ENCODE results near the gene SUPT4H1. TPM values are rescaled to one million over a fixed set of nuclear protein-coding genes. Genes with fewer than 3 reads are reported as not detected.

SUPT4H1 gene
- total RNA-seq, 1 donor from 2014 or later, result 40.0 TPM

DNA sequence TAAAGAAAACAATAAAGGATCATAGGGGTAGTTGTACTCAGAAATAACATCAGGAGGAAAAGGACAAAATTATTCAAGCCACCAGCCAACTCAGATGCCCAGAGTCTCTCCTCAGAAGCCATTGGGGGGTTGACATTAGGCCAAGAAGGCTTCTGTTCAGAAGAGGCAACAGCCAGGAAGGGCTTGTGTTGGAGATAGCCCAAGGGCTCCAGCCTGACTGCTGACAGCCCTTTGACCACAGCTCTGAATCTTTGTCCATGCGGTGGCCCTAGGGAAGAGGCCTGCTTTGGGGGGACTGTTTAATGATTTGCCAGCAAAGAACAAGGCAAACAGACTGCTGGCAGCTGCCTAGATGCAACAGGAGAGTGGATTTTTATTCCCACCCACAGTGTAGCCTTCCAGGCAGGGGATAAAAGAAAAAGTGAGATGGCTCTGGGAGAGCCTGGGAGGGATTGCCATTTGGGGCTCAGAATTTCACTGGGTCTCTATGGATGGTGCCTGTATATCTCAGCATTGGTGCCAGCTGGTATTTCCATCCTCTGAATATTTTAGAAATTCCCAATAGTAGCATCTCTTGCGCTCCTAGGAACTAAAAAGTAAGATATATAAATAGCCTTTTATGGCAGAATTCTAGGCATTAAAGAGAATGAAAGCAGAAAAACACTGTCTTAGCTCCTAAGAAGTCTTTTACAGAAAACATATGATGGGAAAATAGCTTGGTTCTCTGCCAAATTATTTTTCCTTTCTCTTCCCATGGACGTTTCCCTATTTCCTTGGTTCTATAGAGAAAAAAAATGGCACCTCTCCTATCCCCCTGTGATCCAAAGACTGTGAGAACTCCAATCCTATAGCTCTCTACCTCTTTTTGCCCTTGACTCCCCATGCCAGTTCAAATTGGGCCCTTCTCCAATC, 29.4 kb upstream of the SUPT4H1 start:
- DNase-seq (ENCODE audit: low spot score) (peak; percentile 90), ATAC-seq (peak; percentile 77)

- DNase-seq (ENCODE audit: low spot score) (no peak), ATAC-seq (peak; percentile 7)
These were observed 28.5 kb upstream of the SUPT4H1 start for GRCh38 chr17:58380207-58381123.

GRCh38 chr17:58379511-58379824, 27.5 kb upstream of the SUPT4H1 start:
- DNase-seq (ENCODE audit: low spot score), result no peak
- no peak for ATAC-seq

GRCh38 chr17:58378733-58379510, 26.9 kb upstream of the SUPT4H1 start:
- DNase-seq (ENCODE audit: low spot score), result no peak
- no peak for ATAC-seq

GRCh38 chr17:58377661-58378060, 25.7 kb upstream of the SUPT4H1 start:
- no peak for DNase-seq (ENCODE audit: low spot score)

DNA sequence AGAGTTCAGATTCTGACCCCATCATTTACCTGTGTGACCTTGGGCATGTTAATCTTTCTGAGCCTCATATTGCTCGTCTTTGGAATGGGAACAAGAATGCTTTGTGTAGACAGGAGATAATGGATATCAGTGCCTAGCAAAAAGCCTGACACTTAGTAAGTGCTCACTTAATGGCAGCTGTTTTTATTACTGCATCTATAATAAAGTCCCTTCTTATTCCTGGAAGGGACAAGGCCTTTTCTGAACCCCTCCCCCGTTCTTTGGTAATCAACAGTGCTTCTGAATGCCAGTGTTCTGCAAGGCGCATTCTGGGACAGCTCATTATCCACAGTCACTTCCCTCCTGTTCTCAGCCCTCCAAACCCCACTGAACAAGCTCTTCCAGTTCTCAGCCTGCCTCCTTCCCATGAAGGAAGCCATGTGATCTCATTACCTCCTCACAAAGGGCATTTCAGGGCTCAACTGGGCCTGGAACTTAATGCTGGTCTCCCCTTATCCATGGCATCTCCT, 25.1 kb upstream of the SUPT4H1 start:
- DNase-seq (ENCODE audit: low spot score) (no peak), ATAC-seq (no peak)

More at GRCh38 chr17:58377661-58378060, 25.7 kb upstream of the SUPT4H1 start:
- no peak for ATAC-seq

DNA sequence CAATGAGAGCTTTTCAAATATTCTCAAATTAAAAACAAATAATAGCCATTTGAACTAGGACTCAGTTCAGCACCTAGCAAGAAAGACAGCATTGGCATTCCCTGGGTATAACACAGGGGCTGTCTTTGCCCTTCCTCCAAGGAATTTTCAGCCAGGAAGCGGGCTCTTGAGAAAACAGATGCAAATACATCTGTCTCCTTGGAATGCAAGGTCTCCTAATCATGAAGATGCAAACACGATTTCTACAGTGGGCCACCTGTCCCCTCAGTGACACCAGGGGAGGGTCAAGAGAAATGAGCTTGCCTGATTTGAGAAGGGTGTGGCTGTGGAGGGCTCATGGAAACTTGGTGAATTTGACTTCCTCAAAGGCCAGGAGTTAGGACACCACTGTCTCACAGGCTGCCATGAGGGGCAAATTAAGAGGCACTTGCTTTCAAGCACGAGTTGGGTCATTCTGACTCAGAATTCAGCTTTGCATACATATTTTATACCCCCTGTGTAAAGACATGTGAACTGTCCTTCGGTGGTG, 24.5 kb upstream of the SUPT4H1 start:
- DNase-seq (ENCODE audit: low spot score) (no peak), ATAC-seq (no peak)

GRCh38 chr17:58375811-58376210, 23.8 kb upstream of the SUPT4H1 start:
- DNase-seq (ENCODE audit: low spot score) (no peak), ATAC-seq (no peak)

GRCh38 chr17:58375256-58375655, 23.3 kb upstream of the SUPT4H1 start:
- ATAC-seq (no peak), DNase-seq (ENCODE audit: low spot score) (no peak)

DNA sequence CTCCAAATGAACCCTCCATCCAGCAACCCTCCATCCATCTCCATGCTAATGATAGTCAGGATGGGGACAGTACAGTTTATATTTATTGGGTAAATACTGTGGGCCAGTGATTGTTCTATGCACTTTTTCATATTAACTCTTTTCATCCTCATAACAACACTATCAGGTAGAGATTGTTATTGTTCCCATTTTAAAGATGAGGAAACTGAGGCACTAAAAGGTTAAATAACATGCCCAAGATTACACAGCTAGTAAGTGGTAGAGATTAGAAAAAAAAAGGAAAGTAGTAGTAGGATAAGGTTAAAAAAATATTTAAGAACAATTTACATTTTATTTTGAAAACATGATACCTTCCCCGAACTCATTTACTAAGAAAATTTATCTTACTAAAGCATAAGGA, 21.9 kb upstream of the SUPT4H1 start:
- DNase-seq (ENCODE audit: low spot score), result no peak

GRCh38 chr17:58373003-58373402, 21.0 kb upstream of the SUPT4H1 start:
- ATAC-seq (no peak), DNase-seq (ENCODE audit: low spot score) (no peak)

More for the DNA sequence above, 21.9 kb upstream of the SUPT4H1 start:
- no peak for ATAC-seq

- no peak for DNase-seq (ENCODE audit: low spot score)
- ATAC-seq, result no peak
These were observed 19.4 kb upstream of the SUPT4H1 start for GRCh38 chr17:58371300-58371950.

- ATAC-seq (no peak), DNase-seq (ENCODE audit: low spot score) (no peak)
These were observed 18.7 kb upstream of the SUPT4H1 start for GRCh38 chr17:58370716-58371115.

DNA sequence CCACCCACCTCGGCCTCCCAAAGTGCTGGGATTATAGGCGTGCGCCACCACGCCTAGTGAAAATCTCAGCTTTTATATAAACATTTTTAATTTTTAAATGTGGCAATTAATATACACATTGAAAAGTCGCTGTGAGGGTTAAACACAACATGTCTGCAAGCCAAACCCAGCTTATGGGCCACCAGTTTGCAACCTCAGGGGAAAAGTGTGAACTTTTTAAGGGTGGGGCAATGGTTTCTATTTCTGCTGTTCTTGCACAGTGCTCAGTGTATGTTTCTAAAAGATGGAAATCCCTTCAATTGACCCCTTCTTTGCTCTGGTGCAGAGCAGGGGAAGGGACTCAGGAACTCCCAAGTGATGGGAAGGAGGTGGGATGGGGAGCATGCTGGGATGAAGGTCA, 18.3 kb upstream of the SUPT4H1 start:
- ATAC-seq (no peak), DNase-seq (ENCODE audit: low spot score) (no peak)

DNA sequence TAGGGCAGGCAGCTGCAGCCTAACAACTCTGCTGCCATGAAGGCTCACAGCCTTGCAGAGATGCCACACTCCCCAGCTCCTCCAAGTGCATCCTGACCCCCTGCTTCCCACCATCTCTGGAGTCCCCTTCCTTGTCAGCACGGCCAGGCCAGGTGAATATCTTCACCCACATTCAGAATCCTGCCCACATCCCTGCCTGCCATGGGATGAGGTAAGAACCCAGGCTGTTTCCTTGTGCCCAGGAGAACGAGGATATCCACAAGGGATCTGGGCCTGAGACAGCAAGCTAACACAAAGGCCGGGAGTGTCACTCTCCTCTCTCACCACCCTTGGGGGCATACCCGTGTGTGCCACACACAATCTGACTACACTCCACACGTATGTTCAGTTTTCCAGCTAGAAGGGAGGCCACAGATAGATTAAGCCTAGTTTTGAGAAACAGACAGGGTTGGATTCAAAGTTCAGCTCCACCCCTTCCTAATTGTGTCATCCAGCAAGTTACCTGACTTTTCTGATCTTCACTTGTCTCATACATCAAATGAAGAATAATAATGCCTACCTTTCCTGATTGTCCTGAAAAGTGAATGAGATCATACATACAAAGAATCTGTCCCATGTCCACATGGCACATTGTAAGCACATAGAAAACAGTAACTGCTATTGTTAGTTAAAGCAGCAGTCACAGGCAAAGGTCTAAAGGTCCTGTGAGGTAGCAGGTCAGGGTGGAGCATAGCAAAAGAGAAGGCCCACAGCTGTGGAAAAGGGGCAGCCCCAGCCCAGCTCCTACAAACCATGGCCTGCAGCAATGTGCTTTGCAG, 17.4 kb upstream of the SUPT4H1 start:
- ATAC-seq (peak; percentile 87), DNase-seq (ENCODE audit: low spot score) (peak; percentile 65)

GRCh38 chr17:58368860-58369213, 16.8 kb upstream of the SUPT4H1 start:
- ATAC-seq, result peak; percentile 8
- DNase-seq (ENCODE audit: low spot score), result no peak

- ATAC-seq (no peak), DNase-seq (ENCODE audit: low spot score) (no peak)
These were observed 15.5 kb upstream of the SUPT4H1 start for GRCh38 chr17:58367461-58367860.

DNA sequence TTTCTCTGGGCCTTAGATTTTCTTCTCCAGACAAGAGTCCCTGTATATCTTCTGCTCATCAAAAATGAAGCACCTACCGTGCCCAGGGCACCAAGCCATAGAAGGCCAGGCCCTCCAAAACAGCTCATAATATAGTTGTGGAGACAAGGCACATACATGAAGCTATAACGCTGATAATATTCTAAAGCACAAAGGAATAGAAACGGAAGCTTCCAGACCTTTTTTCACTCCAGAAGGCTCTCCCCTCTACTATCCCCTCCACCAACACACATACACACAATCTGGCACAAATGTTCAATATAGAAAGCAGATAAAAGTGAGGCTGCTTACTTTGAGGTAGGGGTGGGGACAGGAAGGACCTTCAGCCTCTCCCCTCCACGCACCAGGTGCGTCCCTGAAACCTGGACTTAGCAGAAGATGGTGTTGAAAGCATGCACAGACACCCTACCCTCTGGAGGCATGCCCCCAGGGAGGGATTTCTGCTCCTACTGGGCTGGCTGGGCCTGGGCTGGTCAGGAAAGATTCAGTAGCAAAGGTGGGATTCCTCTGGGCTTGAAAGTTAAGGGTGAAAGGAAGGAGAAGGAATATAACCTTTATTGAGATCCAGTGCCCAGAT, 14.1 kb upstream of the SUPT4H1 start:
- ATAC-seq (no peak), DNase-seq (ENCODE audit: low spot score) (no peak)
